SKM-1 (cell line): Measurements from ENCODE around the gene SOX30.
A peak's percentile ranks its signal among the peaks of the same experiment; 100 is the strongest.

Source experiments
- DNase-seq: peaks from one replicate; lab custom pipeline; 2025; ENCODE audit not compliant: unreplicated experiment; lab: John Stamatoyannopoulos, UW

Gene SOX30

GRCh38 chr5:157665467-157666070, 13.3 kb upstream of the SOX30 start:
- peak; percentile 19 for DNase-seq

- DNase-seq: no peak
Observed at GRCh38 chr5:157659868-157660660, 7.8 kb upstream of the SOX30 start.

GRCh38 chr5:157658893-157659292, 6.7 kb upstream of the SOX30 start:
- DNase-seq: no peak

GRCh38 chr5:157657516-157657915, 5.3 kb upstream of the SOX30 start:
- DNase-seq: no peak

- no peak for DNase-seq
Observed at GRCh38 chr5:157651623-157652376, 438 bp downstream of the SOX30 start.

GRCh38 chr5:157650991-157651611, 1.1 kb downstream of the SOX30 start:
- no peak for DNase-seq

- no peak for DNase-seq
Observed at GRCh38 chr5:157649101-157649500, 3.1 kb downstream of the SOX30 start.

- no peak for DNase-seq
Observed at GRCh38 chr5:157648275-157648990, 3.8 kb downstream of the SOX30 start.

- DNase-seq: no peak
Observed at GRCh38 chr5:157640406-157641066, 11.7 kb downstream of the SOX30 start.

- no peak for DNase-seq
Observed at GRCh38 chr5:157630341-157630740, 21.9 kb downstream of the SOX30 start.

- no peak for DNase-seq
Observed at GRCh38 chr5:157626831-157627230, 25.4 kb downstream of the SOX30 start.

GRCh38 chr5:157624144-157624543, 28.1 kb downstream of the SOX30 start:
- DNase-seq: no peak

- DNase-seq: no peak
Observed at GRCh38 chr5:157620776-157621175, 31.5 kb downstream of the SOX30 start.

GRCh38 chr5:157618191-157618765, 34.0 kb downstream of the SOX30 start:
- DNase-seq: no peak

- no peak for DNase-seq
Observed at GRCh38 chr5:157616785-157617184, 35.5 kb downstream of the SOX30 start.

- DNase-seq: no peak
Observed at GRCh38 chr5:157613385-157614245, 38.6 kb downstream of the SOX30 start.

- no peak for DNase-seq
Observed at GRCh38 chr5:157612581-157612980, 39.7 kb downstream of the SOX30 start.

GRCh38 chr5:157611571-157612476, 40.4 kb downstream of the SOX30 start:
- DNase-seq: no peak
